ENCODE results near the gene THSD7A. TPM values are rescaled to one million over a fixed set of nuclear protein-coding genes. Genes with fewer than 3 reads are reported as not detected.

Gene THSD7A
- total and polyA plus RNA-seq, 10 of the 15 experiments (the other 5 are each of a cell fraction or from before 2014, with no cell fraction given) = 0.03 to 0.09 (median 0.03) TPM; not detected in 7

DNA sequence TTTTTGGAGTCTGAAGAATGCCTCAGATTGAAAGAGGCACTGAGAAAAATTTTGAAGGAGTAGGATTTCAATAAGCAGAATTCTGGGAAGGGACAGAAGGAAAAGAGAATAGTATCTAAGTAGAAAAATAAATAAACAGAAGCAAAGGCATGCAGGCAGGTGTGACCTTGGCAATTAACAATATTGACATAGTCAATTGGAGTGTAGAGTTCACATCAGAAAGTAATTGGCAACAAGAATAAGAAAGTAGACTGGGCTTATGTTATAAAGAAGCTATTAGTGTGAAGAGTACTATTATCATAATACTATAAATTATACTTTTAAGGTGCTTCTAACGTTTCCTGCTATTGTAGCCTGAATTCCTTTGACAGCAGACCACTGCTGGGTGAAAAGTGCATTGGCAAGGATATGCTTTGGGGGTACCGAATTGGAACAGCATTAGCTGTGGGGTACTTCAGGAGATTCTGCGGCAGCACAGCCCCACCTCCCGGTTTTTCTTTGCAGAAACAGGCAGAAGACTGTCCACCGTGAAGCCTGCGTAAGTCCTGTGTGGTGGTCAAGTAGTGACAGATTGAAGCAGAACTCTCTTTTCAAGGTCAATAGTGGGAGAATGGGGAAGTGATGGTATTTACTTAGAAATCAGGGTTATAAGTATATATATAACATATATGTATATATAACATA, 357.0 kb downstream of the THSD7A start (continued):
- TF ChIP-seq, protein P1, sequence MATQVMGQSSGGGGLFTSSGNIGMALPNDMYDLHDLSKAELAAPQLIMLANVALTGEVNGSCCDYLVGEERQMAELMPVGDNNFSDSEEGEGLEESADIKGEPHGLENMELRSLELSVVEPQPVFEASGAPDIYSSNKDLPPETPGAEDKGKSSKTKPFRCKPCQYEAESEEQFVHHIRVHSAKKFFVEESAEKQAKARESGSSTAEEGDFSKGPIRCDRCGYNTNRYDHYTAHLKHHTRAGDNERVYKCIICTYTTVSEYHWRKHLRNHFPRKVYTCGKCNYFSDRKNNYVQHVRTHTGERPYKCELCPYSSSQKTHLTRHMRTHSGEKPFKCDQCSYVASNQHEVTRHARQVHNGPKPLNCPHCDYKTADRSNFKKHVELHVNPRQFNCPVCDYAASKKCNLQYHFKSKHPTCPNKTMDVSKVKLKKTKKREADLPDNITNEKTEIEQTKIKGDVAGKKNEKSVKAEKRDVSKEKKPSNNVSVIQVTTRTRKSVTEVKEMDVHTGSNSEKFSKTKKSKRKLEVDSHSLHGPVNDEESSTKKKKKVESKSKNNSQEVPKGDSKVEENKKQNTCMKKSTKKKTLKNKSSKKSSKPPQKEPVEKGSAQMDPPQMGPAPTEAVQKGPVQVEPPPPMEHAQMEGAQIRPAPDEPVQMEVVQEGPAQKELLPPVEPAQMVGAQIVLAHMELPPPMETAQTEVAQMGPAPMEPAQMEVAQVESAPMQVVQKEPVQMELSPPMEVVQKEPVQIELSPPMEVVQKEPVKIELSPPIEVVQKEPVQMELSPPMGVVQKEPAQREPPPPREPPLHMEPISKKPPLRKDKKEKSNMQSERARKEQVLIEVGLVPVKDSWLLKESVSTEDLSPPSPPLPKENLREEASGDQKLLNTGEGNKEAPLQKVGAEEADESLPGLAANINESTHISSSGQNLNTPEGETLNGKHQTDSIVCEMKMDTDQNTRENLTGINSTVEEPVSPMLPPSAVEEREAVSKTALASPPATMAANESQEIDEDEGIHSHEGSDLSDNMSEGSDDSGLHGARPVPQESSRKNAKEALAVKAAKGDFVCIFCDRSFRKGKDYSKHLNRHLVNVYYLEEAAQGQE (IDR thresholded peaks at IDR 0.05; ENCODE audit: low read depth, low read length) = no peak
- TF ChIP-seq, protein P2, sequence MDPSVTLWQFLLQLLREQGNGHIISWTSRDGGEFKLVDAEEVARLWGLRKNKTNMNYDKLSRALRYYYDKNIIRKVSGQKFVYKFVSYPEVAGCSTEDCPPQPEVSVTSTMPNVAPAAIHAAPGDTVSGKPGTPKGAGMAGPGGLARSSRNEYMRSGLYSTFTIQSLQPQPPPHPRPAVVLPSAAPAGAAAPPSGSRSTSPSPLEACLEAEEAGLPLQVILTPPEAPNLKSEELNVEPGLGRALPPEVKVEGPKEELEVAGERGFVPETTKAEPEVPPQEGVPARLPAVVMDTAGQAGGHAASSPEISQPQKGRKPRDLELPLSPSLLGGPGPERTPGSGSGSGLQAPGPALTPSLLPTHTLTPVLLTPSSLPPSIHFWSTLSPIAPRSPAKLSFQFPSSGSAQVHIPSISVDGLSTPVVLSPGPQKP (IDR thresholded peaks at IDR 0.05; ENCODE audit: low read depth, low read length) = no peak
- no peak for TF ChIP-seq CBFB (IDR thresholded peaks at IDR 0.05; ENCODE audit: low read depth)
- TF ChIP-seq NR2C2 (IDR thresholded peaks at IDR 0.05; ENCODE audit: borderline replicate concordance, control insufficient read depth, insufficient read length, low read depth) = no peak
- TF ChIP-seq MTA2 (IDR thresholded peaks at IDR 0.05; ENCODE audit: low read depth) = no peak

DNA sequence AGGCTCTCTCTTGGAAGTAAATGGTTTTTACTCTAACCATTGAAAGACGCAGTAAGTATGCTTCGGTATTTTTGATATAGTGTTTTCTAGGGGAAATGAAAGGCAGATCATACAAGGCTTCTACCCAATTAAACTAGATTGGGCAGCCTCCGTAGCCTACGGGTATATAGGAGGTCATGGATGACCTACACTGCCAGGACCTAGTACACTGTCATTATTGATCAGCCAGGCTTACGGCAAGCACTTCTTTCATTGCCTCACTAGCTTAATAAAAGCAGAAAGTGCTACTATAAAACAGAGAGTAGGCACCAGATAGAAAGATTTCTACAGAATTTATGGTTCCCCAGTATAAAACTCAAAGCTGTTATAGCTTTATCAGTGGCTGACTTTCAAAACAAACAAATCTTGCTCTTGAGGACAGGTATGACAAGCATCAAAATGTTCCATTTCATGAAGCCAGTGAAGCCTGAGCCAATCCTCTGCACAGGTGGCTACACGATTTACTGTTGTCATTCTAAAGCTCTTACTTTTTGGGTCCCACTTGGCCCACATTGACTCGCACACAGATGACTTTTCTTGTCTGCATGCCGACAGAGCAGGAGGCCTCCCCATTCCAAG, 358.1 kb downstream of the THSD7A start:
- Histone ChIP-seq H3K27ac (ENCODE audit: control insufficient read depth, insufficient read depth) (no peak overlapping the region), H3K4me2 (ENCODE audit: control insufficient read depth, insufficient read depth) (no peak overlapping the region), H3K4me1 (ENCODE audit: control insufficient read depth, insufficient read depth, low read length) (no peaks in the 10 kb centered on the region), H3K9me3 (replicated peaks; ENCODE audit: control insufficient read depth, insufficient read depth, low read length) (no peaks in the 10 kb centered on the region), H4K20me1 (ENCODE audit: control insufficient read depth, insufficient read depth) (no peaks in the 10 kb centered on the region), H3K9ac (ENCODE audit: control insufficient read depth, insufficient read depth, low read length) (no peak overlapping the region), H2AFZ (ENCODE audit: control insufficient read depth, low read depth, low read length) (no peak overlapping the region), H3K27me3 (replicated peaks in 1 of 2; ENCODE audit: control insufficient read depth in 2 of 2, insufficient read depth in 2 of 2, low read length in 1 of 2) (no peaks in the 10 kb centered on the region), H3K4me3 (no peak overlapping the region), H3K36me3 (ENCODE audit: control insufficient read depth in 2 of 2, insufficient read depth in 2 of 2, low read length in 1 of 2) (no peaks in the 10 kb centered on the region), H3K79me2 (ENCODE audit: control insufficient read depth, insufficient read depth, low read length) (no peaks in the 10 kb centered on the region)
- intact Hi-C loops (cut with micrococcal nuclease; ENCODE audit: unreplicated experiment) = no loop called here
- in situ Hi-C loops (cut with MboI) = no loop called here
- no peak for TF ChIP-seq EP300 (IDR thresholded peaks at IDR 0.05; ENCODE audit: borderline replicate concordance in 1 of 2, control insufficient read depth in 1 of 2, low read depth in 2 of 2, low read length in 2 of 2)
- TF ChIP-seq NR2C1 (IDR thresholded peaks at IDR 0.05) = no peak
- TF ChIP-seq, protein P3, sequence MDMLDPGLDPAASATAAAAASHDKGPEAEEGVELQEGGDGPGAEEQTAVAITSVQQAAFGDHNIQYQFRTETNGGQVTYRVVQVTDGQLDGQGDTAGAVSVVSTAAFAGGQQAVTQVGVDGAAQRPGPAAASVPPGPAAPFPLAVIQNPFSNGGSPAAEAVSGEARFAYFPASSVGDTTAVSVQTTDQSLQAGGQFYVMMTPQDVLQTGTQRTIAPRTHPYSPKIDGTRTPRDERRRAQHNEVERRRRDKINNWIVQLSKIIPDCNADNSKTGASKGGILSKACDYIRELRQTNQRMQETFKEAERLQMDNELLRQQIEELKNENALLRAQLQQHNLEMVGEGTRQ (IDR thresholded peaks at IDR 0.05; ENCODE audit: borderline replicate concordance, low read depth, low read length) = no peak
- TF ChIP-seq, protein P4, sequence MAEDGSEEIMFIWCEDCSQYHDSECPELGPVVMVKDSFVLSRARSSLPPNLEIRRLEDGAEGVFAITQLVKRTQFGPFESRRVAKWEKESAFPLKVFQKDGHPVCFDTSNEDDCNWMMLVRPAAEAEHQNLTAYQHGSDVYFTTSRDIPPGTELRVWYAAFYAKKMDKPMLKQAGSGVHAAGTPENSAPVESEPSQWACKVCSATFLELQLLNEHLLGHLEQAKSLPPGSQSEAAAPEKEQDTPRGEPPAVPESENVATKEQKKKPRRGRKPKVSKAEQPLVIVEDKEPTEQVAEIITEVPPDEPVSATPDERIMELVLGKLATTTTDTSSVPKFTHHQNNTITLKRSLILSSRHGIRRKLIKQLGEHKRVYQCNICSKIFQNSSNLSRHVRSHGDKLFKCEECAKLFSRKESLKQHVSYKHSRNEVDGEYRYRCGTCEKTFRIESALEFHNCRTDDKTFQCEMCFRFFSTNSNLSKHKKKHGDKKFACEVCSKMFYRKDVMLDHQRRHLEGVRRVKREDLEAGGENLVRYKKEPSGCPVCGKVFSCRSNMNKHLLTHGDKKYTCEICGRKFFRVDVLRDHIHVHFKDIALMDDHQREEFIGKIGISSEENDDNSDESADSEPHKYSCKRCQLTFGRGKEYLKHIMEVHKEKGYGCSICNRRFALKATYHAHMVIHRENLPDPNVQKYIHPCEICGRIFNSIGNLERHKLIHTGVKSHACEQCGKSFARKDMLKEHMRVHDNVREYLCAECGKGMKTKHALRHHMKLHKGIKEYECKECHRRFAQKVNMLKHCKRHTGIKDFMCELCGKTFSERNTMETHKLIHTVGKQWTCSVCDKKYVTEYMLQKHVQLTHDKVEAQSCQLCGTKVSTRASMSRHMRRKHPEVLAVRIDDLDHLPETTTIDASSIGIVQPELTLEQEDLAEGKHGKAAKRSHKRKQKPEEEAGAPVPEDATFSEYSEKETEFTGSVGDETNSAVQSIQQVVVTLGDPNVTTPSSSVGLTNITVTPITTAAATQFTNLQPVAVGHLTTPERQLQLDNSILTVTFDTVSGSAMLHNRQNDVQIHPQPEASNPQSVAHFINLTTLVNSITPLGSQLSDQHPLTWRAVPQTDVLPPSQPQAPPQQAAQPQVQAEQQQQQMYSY (CRISPR knock-in tag; IDR thresholded peaks at IDR 0.05) = no peak
- TF ChIP-seq IKZF1 (conservative IDR thresholded peaks at IDR 0.05) = no peak
- TF ChIP-seq MTA2 (IDR thresholded peaks at IDR 0.05; ENCODE audit: low read depth) = no peak
- DNase-seq (ENCODE audit: low read depth, low spot score) (no peak), FAIRE-seq (no peak), ATAC-seq (no peak)
- WGBS (ENCODE audit: insufficient coverage, insufficient replicate concordance, low lambda C conversion rate, missing lambda C conversion rate) = 36% methylated on average over 8 of the region's 8 CpGs
- ChIA-PET SMC1A (ENCODE audit: uncharacterized antibody, unreplicated experiment) (interaction anchor here (0.6 to 1.0 kb wide), 2 partner anchors 59 to 65 kb away, joined by 3 read pairs; no protein-coding TSS in a partner anchor), CTCF (no interaction called here), POLR2A (no interaction called here), RAD21 (ENCODE audit: unreplicated experiment) (no interaction called here)
- no TSS peak for BruUV-seq (replicated peaks)
